Heart right ventricle (tissue), 16 donors: ENCODE measurements around the gene IL20. TPM values are rescaled to one million over a fixed set of nuclear protein-coding genes. Genes with fewer than 3 reads are reported as not detected.

Experiments
- ATAC-seq, 8 donors: fragments of 200-7000 bp; cut with Tn5 transposase; one replicate each; pipeline ENCODE4 v1.9.1; 2020; ENCODE audit warnings: mild to moderate bottlenecking in 8 of 8, moderate library complexity in 8 of 8, moderate number of reproducible peaks in 1 of 8
- DNase-seq, 2 donors: peaks; one replicate each; pipeline ENCODE4 v3.0.0-alpha.2; 2020
- H3K27ac ChIP-seq, 10 donors: fragments of 200-600 bp; sonication (generic) in 2 of 10; one replicate each; pipeline versions ENCODE4 v1.5.0 to v1.8.0; 2020 to 2022; ENCODE audit warnings: mild to moderate bottlenecking in 3 of 10
- H3K27me3 ChIP-seq, 7 donors: fragments of 200-600 bp; one replicate each; pipeline ENCODE4 v1.8.0; 2021 to 2022; ENCODE audit warnings: mild to moderate bottlenecking in 2 of 7
- H3K36me3 ChIP-seq, 9 donors: fragments of 200-600 bp; sonication (generic) in 1 of 9; one replicate each; pipeline versions ENCODE4 v1.5.0 to v1.8.0; 2020 to 2022; ENCODE audit warnings: mild to moderate bottlenecking in 2 of 9
- H3K4me1 ChIP-seq, 9 donors: fragments of 200-600 bp; sonication (generic) in 1 of 9; one replicate each; pipeline versions ENCODE4 v1.5.0 to v1.8.0; 2020 to 2022; ENCODE audit warnings: mild to moderate bottlenecking in 4 of 9
- H3K4me3 ChIP-seq, 10 donors: fragments of 200-600 bp; sonication (generic) in 2 of 10; one replicate each; pipeline versions ENCODE4 v1.5.0 to v1.8.0; 2020 to 2022; ENCODE audit warnings: mild to moderate bottlenecking in 7 of 10, moderate library complexity in 2 of 10
- H3K9me3 ChIP-seq, 11 donors: fragments of 200-600 bp in 10 of 11; sonication (generic) in 2 of 11; one replicate each; pipeline versions ENCODE4 v1.5.0 to v1.8.0; 2013 to 2022; ENCODE audit warnings: mild to moderate bottlenecking in 2 of 11, control low read depth in 1 of 11, moderate library complexity in 1 of 11
- WGBS, 2 donors: extraction: QIAGEN DNeasy Blood & Tissue Kit; methylation state at CpG; one replicate each; pipeline ENCODE4 v1.1.7; 2013; ENCODE audit warnings: inconsistent platforms in 1 of 2; 5-methylcytosine and 5-hydroxymethylcytosine counted together
- intact Hi-C, 10 donors: fragments of 100-400 bp; cut with DNase I; formaldehyde crosslinking; loops; one replicate each; pipeline versions ENCODE4 v1.11.1 to v1.14.2; 2022
- polyA plus RNA-seq, 2 donors: library from polyadenylated mRNA; stranded (reverse); fragments of 200-250 nt; gene quantifications; one replicate each; pipeline ENCODE4 v1.2.3, GENCODE V29; 2013
- total RNA-seq, 10 donors: library from RNA; stranded (reverse); fragmentation: NEBNext Ultra II Directional in 3 of 10; extraction: Animal tissue kit (Norgen Biotek cat#: 25700) in 3 of 10; gene quantifications; one replicate each; pipeline versions ENCODE4 v1.2.1 to v1.2.4, GENCODE V29; 2021 to 2023
- TF ChIP-seq, protein P1 (sequence below), 9 donors: fragments of 200-600 bp; sonication (generic) in 2 of 9; IDR thresholded peaks; one replicate each; pipeline versions ENCODE4 v1.5.0 to v1.8.0; 2021 to 2022; ENCODE audit warnings: antibody characterized with exemption in 9 of 9, mild to moderate bottlenecking in 5 of 9, moderate library complexity in 1 of 9
- donor health status: Arrhythmogenic right ventricular cardiomyopathy.
- donor health status: ischemic (EF 13 %, LVEDD 7.1; RV severe dilation, severe dysfunction).
- donor health status: healthy with polysubstance abuse.
- donor health status: DM: no; HTN: yes; CAD: no.
- donor health status: DM: no; HTN: no; CAD: no.
- donor health status: ischemic (EF 25% LVEDD 6.9; RV normal size, moderate dysfunction).
- donor health status: ischemic (EF 25% LVEDD 5.7; RV mildly dilated, moderate dysfunction).
- donor health status: healthy.
- donor health status: DM: yes; HTN: yes; CAD: no.
- donor health status: Ischemic cardiomyopathy.
- donor health status: ischemic (EF 35%, LVEDD 5.7; RV mildly dilated, moderate dysfunction).
- donor health status: nonischemic (EF 11% LVEDD 7.7; RV severe dilation, severe dysfunction).
- donor health status: DM: yes; HTN: yes; CAD: no.
- donor health status: PGD.
- donor health status: ischemic (EF 29% LVEDD 5.4; RV normal size, mild dysfunction).
- donor health status: nonischemic (EF 23%, LVEDD 6.1; RV moderate dilation, normal function).

The IL20 gene
- total and polyA plus RNA-seq, 12 donors = not detected

- H3K36me3 ChIP-seq = no peaks in the 10 kb centered on the region
These were observed 22.3 kb downstream of the IL20 start for GRCh38 chr1:206887701-206888100.

DNA sequence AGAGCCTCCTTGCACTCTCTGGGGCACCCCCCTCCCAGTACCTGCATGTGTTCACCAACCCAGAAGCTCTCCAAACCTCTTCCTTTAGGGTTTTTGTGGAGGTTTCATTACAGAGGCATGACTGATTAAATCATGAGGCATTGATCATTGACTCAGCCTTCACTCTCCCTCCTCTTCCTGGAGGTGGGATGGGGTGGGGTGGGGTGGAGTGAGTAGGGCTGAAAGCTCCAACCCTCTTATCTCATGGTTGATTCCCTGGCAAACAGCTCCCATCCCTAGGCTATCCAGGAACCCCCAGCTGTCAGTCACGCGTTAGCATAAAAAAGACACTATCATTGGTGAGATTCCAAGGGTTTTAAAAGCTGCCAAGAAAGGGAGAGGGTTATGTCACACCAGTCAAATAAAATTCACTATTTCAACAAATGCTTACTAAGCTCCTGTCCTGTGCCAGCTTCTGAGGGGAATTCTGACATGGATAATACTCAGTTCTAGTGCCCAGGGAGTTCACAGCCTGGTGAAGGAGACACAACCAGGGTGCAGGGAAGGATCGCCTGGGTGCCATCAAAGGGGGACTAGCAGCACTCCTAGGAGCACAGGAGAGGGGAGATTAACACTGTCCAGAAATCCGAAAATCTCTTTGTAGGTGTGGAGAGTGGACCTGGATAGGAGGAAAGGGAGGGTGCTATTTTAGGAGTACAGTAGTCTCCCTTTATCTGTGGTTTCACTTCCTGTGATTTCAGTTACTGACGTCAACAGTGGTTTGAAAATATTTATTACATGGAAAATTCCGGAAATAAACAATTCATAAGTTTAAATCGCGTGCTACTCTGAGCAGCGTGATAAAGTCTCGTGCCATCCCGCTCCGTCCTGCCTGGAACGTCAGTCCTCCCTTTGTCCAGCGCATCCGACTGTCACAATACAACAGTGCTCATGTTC, 25.0 kb downstream of the IL20 start:
- WGBS, 2 donors = 39 to 53% methylated on average over 15 of the region's 15 CpGs
- ATAC-seq (peak in 7 of 8 donors; percentile 47 to 83 (median 64)), DNase-seq (no peak)
- intact Hi-C loops = no loop called here
- Histone ChIP-seq H3K27me3 (peaks cover 0 to 20% (median 4%) of the 10 kb centered on the region in 7 donors), H3K4me1 (peaks cover 0 to 23% (median 8%) of the 10 kb centered on the region in 9 donors), H3K9me3 (no peaks in the 10 kb centered on the region), H3K36me3 (no peaks in the 10 kb centered on the region), H3K4me3 (peak overlapping the region in 1 of 10 donors; percentile 20), H3K27ac (peak overlapping the region in 1 of 10 donors; percentile 58)
- TF ChIP-seq, protein P1, sequence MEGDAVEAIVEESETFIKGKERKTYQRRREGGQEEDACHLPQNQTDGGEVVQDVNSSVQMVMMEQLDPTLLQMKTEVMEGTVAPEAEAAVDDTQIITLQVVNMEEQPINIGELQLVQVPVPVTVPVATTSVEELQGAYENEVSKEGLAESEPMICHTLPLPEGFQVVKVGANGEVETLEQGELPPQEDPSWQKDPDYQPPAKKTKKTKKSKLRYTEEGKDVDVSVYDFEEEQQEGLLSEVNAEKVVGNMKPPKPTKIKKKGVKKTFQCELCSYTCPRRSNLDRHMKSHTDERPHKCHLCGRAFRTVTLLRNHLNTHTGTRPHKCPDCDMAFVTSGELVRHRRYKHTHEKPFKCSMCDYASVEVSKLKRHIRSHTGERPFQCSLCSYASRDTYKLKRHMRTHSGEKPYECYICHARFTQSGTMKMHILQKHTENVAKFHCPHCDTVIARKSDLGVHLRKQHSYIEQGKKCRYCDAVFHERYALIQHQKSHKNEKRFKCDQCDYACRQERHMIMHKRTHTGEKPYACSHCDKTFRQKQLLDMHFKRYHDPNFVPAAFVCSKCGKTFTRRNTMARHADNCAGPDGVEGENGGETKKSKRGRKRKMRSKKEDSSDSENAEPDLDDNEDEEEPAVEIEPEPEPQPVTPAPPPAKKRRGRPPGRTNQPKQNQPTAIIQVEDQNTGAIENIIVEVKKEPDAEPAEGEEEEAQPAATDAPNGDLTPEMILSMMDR (IDR thresholded peaks at IDR 0.05) = no peak

More at GRCh38 chr1:206887701-206888100, 22.3 kb downstream of the IL20 start:
- Histone ChIP-seq H3K9me3 (no peaks in the 10 kb centered on the region), H3K4me1 (peaks cover 0 to 30% (median 8%) of the 10 kb centered on the region in 9 donors), H3K4me3 (no peak overlapping the region), H3K27ac (no peak overlapping the region), H3K27me3 (peaks cover 0 to 20% (median 4%) of the 10 kb centered on the region in 7 donors)
- DNase-seq (no peak), ATAC-seq (no peak)
- TF ChIP-seq, protein P1 (IDR thresholded peaks at IDR 0.05) = no peak
- WGBS, 2 donors = 80 to 83% methylated on average over 4 of the region's 4 CpGs
- intact Hi-C loops = no loop called here

GRCh38 chr1:206891412-206891811, 26.0 kb downstream of the IL20 start:
- WGBS, 2 donors = 73 to 88% methylated on average over 1 of the region's 1 CpG

GRCh38 chr1:206892351-206892984, 27.0 kb downstream of the IL20 start:
- Histone ChIP-seq H3K27ac (no peak overlapping the region), H3K4me1 (peaks cover 0 to 23% (median 8%) of the 10 kb centered on the region in 9 donors), H3K9me3 (no peaks in the 10 kb centered on the region), H3K4me3 (no peak overlapping the region), H3K27me3 (peaks cover 0 to 12% (median under 1%) of the 10 kb centered on the region in 7 donors), H3K36me3 (no peaks in the 10 kb centered on the region)
- DNase-seq (no peak), ATAC-seq (no peak)
- WGBS, 2 donors = 83 to 89% methylated on average over 3 of the region's 3 CpGs
- intact Hi-C loops = no loop called here
- TF ChIP-seq, protein P1 (IDR thresholded peaks at IDR 0.05) = no peak

More at GRCh38 chr1:206891412-206891811, 26.0 kb downstream of the IL20 start:
- no peaks in the 10 kb centered on the region for H3K9me3 ChIP-seq
- peaks cover 0 to 20% (median 4%) of the 10 kb centered on the region in 7 donors for H3K27me3 ChIP-seq
- ATAC-seq (no peak), DNase-seq (no peak)
- no peak overlapping the region for H3K4me3 ChIP-seq
- TF ChIP-seq, protein P1 (IDR thresholded peaks at IDR 0.05) = no peak
- peaks cover 0 to 23% (median 8%) of the 10 kb centered on the region in 9 donors for H3K4me1 ChIP-seq
- H3K36me3 ChIP-seq = no peaks in the 10 kb centered on the region
- intact Hi-C loops = no loop called here
- peak overlapping the region in 1 of 10 donors; percentile 50 for H3K27ac ChIP-seq
